Thyroid gland (tissue), 4 donors: ENCODE data around the gene WDR83. TPM values are rescaled to one million over a fixed set of nuclear protein-coding genes. Genes with fewer than 3 reads are reported as not detected.

Experiments used
- DNase-seq, 2 donors: peaks; one replicate each; pipeline ENCODE4 v3.0.0-alpha.2; 2019
- H3K27ac ChIP-seq, 3 donors: fragments of 200-600 bp; sonication (generic); 1 replicate in 2 of 3; 2 replicates in 1 of 3; pipeline ENCODE4 v1.5.1; 2016 to 2019; ENCODE audit warnings: mild to moderate bottlenecking in 1 of 3, moderate library complexity in 1 of 3
- H3K27me3 ChIP-seq: fragments of 200-600 bp; sonication (generic); one replicate; pipeline ENCODE4 v1.5.1; 2019
- H3K36me3 ChIP-seq, 2 donors: fragments of 200-600 bp; sonication (generic); one replicate each; pipeline ENCODE4 v1.5.1; 2016 to 2019
- H3K4me1 ChIP-seq, 2 donors: fragments of 200-600 bp; sonication (generic); one replicate each; pipeline ENCODE4 v1.5.1; 2017 to 2019
- H3K4me3 ChIP-seq, 3 donors: fragments of 200-600 bp; sonication (generic); replicated peaks in 1 of 3; 1 replicate in 2 of 3; 2 replicates in 1 of 3; pipeline ENCODE4 v1.5.1; 2016; ENCODE audit warnings: mild to moderate bottlenecking in 1 of 3
- H3K9me3 ChIP-seq: fragments of 200-600 bp; sonication (generic); one replicate; pipeline ENCODE4 v1.5.1; 2017
- CTCF ChIP-seq, 6 experiments: fragments of 200-600 bp in 3 of 6; fragments of 450-650 bp in 3 of 6; sonication (generic) in 3 of 6; IDR thresholded peaks; one replicate each; pipeline ENCODE4 v1.5.1; 2016 to 2019; ENCODE audit warnings: antibody characterized with exemption in 6 of 6, mild to moderate bottlenecking in 2 of 6, inconsistent platforms in 1 of 6, moderate library complexity in 1 of 6
- POLR2A ChIP-seq, 2 donors: fragments of 450-650 bp; IDR thresholded peaks; one replicate each; pipeline ENCODE4 v1.6.1; 2017; ENCODE audit warnings: antibody characterized with exemption in 2 of 2, mild to moderate bottlenecking in 2 of 2, moderate library complexity in 1 of 2
- whole genome bisulfite sequencing, 2 donors: methylation state at CpG; one replicate each; pipeline ENCODE4 v1.1.5; 2017; 5-methylcytosine and 5-hydroxymethylcytosine counted together
- intact Hi-C: fragments of 100-400 bp; cut with DNase I; formaldehyde crosslinking; loops from one replicate; pipeline ENCODE4 v1.15.1; 2023
- total RNA-seq, 4 donors: library from RNA; depleted of rRNA; stranded (reverse); fragments of >200 nt; gene quantifications; one replicate each; pipeline ENCODE4 v1.2.3, GENCODE V29; 2016

Gene WDR83
- total RNA-seq, 4 donors from 2014 or later: 9.5 to 17.5 (median 14.3) TPM

GRCh38 chr19:12689012-12689411 lies 22.4 kb downstream of the WDR83 start:
- intact Hi-C loops: no loop called here
- 92 to 95% methylated on average over 8 to 11 of the region's 12 CpGs for WGBS, 2 donors
- no peak for TF ChIP-seq POLR2A (IDR thresholded peaks at IDR 0.05)
- TF ChIP-seq CTCF (IDR thresholded peaks at IDR 0.05): no peak
- DNase-seq: no peak
- no peak overlapping the region for H3K4me3 ChIP-seq
- H3K4me1 ChIP-seq: no peaks in the 10 kb centered on the region
- no peak overlapping the region for H3K27ac ChIP-seq
- no peaks in the 10 kb centered on the region for H3K27me3 ChIP-seq
- H3K36me3 ChIP-seq: no peaks in the 10 kb centered on the region
- no peaks in the 10 kb centered on the region for H3K9me3 ChIP-seq

- H3K4me1 ChIP-seq: no peaks in the 10 kb centered on the region
- DNase-seq: no peak
- WGBS, 2 donors: 77 to 85% methylated on average over 6 to 18 of the region's 26 CpGs
- H3K27me3 ChIP-seq: no peaks in the 10 kb centered on the region
- H3K9me3 ChIP-seq: no peaks in the 10 kb centered on the region
- H3K4me3 ChIP-seq: no peak overlapping the region
- TF ChIP-seq CTCF (IDR thresholded peaks at IDR 0.05): no peak
- no peak for TF ChIP-seq POLR2A (IDR thresholded peaks at IDR 0.05)
- H3K36me3 ChIP-seq: no peaks in the 10 kb centered on the region
- H3K27ac ChIP-seq: no peak overlapping the region
- intact Hi-C loops: no loop called here
Measured at GRCh38 chr19:12689581-12690216, 23.1 kb downstream of the WDR83 start.

GRCh38 chr19:12692960-12693359 lies 26.4 kb downstream of the WDR83 start:
- Histone ChIP-seq H3K4me1 (peaks cover 8 to 16% of the 10 kb centered on the region in 2 donors), H3K9me3 (no peaks in the 10 kb centered on the region), H3K36me3 (no peaks in the 10 kb centered on the region), H3K27ac (no peak overlapping the region), H3K4me3 (no peak overlapping the region), H3K27me3 (no peaks in the 10 kb centered on the region)
- TF ChIP-seq POLR2A (IDR thresholded peaks at IDR 0.05) (no peak), CTCF (IDR thresholded peaks at IDR 0.05) (no peak)
- 82% methylated on average over 5 of the region's 5 CpGs for WGBS, 2 donors
- intact Hi-C loops: no loop called here
- no peak for DNase-seq

- Histone ChIP-seq H3K9me3 (no peaks in the 10 kb centered on the region), H3K4me1 (peaks cover 8 to 16% of the 10 kb centered on the region in 2 donors), H3K36me3 (no peaks in the 10 kb centered on the region), H3K27ac (no peak overlapping the region), H3K27me3 (no peaks in the 10 kb centered on the region), H3K4me3 (no peak overlapping the region)
- intact Hi-C loops: no loop called here
- WGBS, 2 donors: 95 to 96% methylated on average over 4 to 6 of the region's 16 CpGs
- TF ChIP-seq CTCF (IDR thresholded peaks at IDR 0.05) (no peak), POLR2A (IDR thresholded peaks at IDR 0.05) (no peak)
- DNase-seq: no peak
Measured at GRCh38 chr19:12694641-12695040, 28.0 kb downstream of the WDR83 start.

GRCh38 chr19:12695096-12695495 lies 28.5 kb downstream of the WDR83 start:
- intact Hi-C loops: no loop called here
- Histone ChIP-seq H3K36me3 (no peaks in the 10 kb centered on the region), H3K4me3 (no peak overlapping the region), H3K9me3 (no peaks in the 10 kb centered on the region), H3K4me1 (peaks cover 8 to 16% of the 10 kb centered on the region in 2 donors), H3K27me3 (no peaks in the 10 kb centered on the region), H3K27ac (no peak overlapping the region)
- DNase-seq: no peak
- 77 to 86% methylated on average over 1 to 2 of the region's 2 CpGs for WGBS, 2 donors
- TF ChIP-seq POLR2A (IDR thresholded peaks at IDR 0.05) (no peak), CTCF (IDR thresholded peaks at IDR 0.05) (no peak)
